GM21447 (cell line): ENCODE measurements around the gene SPDEF.

Source experiments
- ATAC-seq: cut with Tn5 transposase; IDR thresholded peaks from one replicate; pipeline ENCODE4 v1.9.1; 2021; ENCODE audit not compliant: unreplicated experiment

SPDEF gene

DNA sequence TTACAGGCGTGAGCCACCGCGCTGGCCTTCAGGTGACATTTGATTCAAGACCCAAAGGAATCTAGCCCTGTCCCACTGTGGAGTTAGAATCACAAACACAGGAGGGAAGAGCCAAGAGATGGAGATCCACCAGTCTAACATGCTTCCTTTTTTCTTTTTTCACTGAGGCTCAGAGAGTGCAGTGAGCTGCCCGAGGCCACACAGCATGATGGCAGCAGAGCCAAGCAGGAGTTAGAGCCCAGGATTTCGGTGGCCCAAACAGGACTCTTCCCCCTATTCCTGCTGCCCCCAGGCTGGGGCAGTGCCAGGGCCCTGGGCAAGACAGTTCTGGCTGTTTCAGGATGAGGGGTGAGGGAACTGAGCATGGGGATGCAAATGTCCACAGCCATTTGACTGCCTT lies 8.1 kb upstream of the SPDEF start:
- no peak for ATAC-seq

DNA sequence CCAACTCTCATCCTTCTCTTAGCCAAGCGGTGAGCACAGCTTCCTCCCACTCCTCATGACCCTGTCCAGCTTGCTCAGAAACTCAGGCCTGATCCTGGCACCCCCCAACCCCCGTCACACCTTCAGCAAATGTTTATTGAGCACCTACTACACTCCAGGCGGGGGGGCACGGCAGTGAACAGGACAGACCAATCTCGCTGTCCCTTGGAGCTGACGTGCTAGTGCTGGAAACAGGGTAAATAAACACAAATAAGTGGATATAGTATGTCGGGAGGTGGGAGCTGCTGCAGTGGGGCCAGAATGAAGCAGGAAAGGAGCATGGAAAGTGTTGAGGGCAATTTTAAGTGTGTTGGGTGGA lies 7.4 kb upstream of the SPDEF start:
- ATAC-seq, result no peak

DNA sequence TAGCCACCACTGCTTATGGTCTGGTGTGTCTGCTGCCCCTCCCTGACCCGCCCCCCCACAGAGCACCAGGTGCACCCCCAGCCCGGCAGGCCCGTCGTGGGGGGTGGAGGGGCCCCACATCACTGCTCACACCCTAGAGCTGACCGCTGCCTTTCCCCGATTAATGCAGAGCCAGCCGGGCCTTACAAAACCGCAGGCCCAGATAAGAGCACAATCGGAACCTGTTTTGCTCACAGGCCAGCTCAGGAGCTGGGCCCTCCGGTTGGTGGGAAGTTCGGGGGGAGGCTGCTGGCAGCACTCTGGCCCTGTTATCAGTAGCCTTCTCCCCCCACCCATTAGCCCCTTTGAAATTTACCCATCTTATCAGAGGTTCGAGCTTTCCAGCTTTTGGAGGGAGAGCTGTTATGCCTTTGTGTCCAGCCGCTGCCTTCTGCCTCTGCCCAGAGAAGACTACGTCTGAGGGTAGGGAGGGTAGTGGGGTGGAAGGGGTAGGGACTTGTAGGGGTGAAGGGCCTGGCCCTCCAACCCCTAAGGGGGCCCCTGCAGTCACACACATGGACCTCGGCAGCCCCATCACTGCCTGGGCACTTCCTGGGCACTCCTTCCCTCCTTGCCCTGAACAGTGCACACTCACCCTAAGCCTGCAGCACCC lies 6.9 kb upstream of the SPDEF start:
- ATAC-seq, result no peak

GRCh38 chr6:34562350-34562749 lies 6.2 kb upstream of the SPDEF start:
- no peak for ATAC-seq

- ATAC-seq, result no peak
Measured at GRCh38 chr6:34561227-34561530, 5.0 kb upstream of the SPDEF start.

DNA sequence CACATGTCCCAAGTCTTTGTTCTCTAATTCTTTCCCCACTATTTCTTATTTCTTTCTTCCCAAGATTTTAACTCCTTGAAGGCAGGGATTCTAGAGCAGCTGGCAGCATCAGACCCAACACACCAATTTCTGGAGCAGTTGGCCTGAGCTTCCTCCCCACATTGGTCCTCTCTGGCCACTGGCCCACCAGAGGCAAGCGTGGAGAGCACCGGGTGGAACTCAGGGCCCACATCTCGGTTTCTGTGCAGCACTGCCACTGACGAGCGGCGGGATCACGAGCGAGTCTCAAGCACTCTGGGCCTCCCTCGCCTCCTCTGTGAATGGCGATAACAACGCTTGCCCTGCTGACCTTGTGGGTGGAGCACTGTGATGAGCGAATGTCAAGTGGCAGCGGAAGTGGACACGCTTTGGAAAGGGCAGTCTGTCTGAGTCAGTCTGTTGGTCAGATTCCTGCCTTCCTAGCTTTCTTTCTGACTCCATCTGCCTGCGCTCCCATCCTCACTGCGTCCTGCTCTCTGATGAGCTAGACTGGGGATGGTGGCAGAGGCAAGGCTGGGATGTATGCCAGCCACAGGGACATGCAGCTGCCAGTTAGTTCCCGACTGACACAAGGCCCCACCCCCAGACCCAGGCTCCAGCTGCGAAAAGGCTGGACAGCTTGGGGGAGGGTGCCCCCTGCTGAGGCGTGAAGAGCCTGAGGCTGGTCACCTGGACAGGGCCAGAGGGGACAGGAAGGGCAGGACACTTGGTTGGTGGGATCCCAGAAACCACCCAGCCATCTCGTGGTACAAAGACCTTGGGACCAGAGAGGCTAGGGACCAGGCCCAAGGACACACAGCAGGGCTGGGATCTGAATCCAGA lies 4.5 kb upstream of the SPDEF start:
- no peak for ATAC-seq

- ATAC-seq, result no peak
Measured at GRCh38 chr6:34559651-34560365, 3.7 kb upstream of the SPDEF start.

- ATAC-seq, result no peak
Measured at GRCh38 chr6:34558172-34558714, 2.1 kb upstream of the SPDEF start.

- ATAC-seq, result no peak
Measured at GRCh38 chr6:34557228-34557627, 1.1 kb upstream of the SPDEF start.

DNA sequence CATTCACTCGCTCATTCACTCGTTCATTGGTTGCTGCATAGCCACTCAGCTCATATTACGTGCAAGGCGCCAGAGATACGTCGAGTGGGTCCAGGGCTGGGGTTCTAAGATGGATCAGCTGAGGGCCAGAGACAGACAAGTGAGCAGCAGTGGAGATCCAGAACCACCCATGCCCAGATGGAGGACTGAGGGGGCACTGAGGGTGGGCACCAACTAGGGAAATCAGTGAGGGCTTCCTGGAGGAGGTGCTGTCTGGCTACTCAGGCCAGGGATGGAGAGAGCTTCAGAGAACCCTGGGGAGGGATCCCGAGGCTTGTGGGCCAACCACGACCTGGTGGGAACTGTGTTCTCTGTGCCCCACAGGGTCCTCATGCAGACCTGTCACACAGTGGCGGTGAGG lies 364 bp upstream of the SPDEF start:
- no peak for ATAC-seq

GRCh38 chr6:34555328-34555727 lies 801 bp downstream of the SPDEF start:
- no peak for ATAC-seq

- no peak for ATAC-seq
Measured at GRCh38 chr6:34555007-34555322, 1.2 kb downstream of the SPDEF start.

GRCh38 chr6:34554291-34555006 lies 1.7 kb downstream of the SPDEF start:
- no peak for ATAC-seq

DNA sequence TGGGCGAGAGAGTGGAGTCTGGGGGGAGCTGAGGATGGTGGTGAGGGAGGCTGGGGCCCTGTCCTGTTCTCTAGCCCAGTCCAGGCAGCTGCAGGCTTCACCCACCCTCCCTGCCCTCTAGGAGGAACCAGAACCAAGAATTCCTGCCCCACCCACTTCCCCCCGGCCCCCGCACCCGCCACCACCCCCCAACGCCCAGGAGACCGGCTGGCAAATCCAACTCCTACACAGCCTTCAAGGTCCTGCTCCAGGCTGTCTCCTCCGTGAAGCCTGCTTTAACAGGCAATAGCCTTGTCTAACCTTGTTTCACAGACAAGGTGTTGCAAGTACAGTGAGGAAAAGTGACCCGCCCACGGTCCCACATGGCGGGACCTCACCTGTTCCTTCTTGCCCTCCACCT lies 2.4 kb downstream of the SPDEF start:
- no peak for ATAC-seq

- no peak for ATAC-seq
Measured at GRCh38 chr6:34553146-34553545, 3.0 kb downstream of the SPDEF start.

DNA sequence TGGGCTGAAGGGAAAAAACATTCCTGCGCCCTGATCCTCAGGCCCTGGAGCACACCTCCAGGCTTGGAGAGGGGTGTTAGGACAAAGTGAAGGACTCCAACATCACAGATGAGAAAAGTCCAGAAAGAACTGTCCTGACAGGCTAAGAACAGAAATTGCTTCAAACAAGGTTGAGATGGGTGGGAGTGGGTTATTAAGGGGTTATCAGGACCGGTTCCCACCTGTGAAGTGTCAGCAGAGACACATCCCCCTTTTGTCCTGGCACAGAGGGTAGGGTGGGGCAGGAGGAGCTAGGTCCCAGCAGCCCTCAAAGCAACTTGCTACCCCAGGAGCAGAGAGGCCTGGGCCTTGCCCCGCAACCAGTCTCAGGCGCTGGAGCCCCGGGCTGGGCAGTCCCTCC lies 3.5 kb downstream of the SPDEF start:
- no peak for ATAC-seq

- no peak for ATAC-seq
Measured at GRCh38 chr6:34551720-34552119, 4.4 kb downstream of the SPDEF start.

GRCh38 chr6:34549804-34550202 lies 6.3 kb downstream of the SPDEF start:
- ATAC-seq, result no peak

- no peak for ATAC-seq
Measured at GRCh38 chr6:34549026-34549803, 6.9 kb downstream of the SPDEF start.

GRCh38 chr6:34547701-34548644 lies 8.2 kb downstream of the SPDEF start:
- ATAC-seq, result no peak
